GM21717 (cell line): ENCODE data around the gene LCN15.
"Not testable (repeated sequence)": the region's sequence is repeated elsewhere in the genome, so short reads cannot be mapped to it uniquely, and the experiment has no call there.

Experiments
- ATAC-seq: cut with Tn5 transposase; IDR thresholded peaks from one replicate; pipeline ENCODE4 v1.9.1; 2021; ENCODE audit warnings: mild to moderate bottlenecking, moderate library complexity; ENCODE audit not compliant: unreplicated experiment

The LCN15 gene

DNA sequence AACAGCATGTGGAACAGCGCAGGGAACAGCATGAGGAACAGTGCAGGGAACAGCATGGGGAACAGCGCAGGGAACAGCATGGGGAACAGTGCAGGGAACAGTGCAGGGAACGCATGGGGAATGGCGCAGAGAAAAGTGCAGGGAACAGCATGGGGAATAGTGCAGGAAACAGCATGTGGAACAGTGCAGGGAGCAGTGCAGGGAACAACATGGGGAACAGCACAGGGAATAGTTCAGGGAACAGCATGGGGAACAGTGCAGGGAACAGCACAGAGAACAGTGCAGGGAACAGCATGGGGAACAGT, 8.2 kb downstream of the LCN15 start:
- ATAC-seq, result no peak

DNA sequence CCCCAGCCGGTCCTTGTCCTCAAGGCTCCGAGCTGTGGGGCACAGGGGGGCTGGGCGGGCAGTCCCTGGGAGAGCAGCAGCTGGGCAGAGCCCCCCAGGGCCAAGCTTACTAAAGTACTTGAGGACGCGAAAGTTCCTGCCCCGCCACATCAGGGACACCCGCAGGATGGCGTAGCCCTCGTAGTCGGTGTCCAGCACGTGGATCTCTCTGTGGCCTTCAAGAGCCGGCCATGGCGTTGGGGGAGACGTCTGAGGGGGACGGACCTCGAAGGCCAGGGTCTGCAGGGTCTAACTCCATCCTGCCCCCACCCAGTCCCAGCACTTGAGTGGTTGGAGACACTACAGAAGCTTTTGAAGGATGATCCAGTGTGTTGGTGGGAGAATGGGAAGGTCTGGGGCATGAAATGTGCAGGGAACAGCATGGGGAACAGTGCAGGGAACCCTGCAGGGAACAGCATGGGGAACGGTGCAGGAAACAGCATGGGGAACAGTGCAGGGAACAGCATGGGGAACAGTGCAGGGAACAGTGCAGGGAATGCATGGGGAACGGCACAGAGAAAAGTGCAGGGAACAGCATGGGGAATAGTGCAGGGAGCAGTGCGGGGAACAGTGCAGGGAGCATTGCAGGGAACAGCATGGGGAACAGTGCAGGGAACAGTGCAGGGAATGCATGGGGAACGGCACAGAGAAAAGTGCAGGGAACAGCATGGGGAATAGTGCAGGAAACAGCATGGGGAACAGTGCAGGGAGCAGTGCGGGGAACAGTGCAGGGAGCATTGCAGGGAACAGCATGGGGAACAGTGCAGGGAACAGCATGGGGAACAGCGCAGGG, 8.8 kb downstream of the LCN15 start:
- not testable (repeated sequence) for ATAC-seq

- ATAC-seq, result no peak
These were observed 9.6 kb downstream of the LCN15 start for GRCh38 chr9:136754626-136755301.

DNA sequence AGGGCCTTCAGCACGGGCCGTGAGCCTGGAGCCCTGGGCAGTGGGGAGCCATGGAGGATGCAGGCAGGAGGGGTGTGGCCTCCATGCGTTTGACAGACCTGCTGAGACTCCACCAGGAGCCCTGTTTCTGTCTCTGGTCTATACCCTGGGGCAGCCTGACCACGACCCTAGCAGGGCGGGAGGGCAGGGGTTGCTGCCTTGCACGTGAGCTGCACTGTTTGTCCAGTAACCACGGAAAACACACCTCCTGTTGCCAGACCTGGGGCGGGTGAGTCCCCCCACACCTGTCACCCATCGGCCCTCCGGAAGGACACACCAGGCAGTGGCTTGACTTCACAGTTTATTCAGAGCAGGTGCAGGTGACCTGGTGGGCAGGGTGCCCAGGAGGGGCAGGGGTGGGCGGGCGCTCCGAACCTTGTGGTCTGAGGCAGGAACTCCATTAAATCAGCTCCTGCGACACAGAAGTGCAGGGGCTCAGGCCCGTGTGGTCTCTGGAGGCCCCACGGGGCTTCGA, 10.2 kb downstream of the LCN15 start:
- ATAC-seq, result no peak

- no peak for ATAC-seq
These were observed 10.8 kb downstream of the LCN15 start for GRCh38 chr9:136753371-136754058.

GRCh38 chr9:136751814-136752213, 12.5 kb downstream of the LCN15 start:
- ATAC-seq, result no peak

GRCh38 chr9:136751244-136751643, 13.1 kb downstream of the LCN15 start:
- ATAC-seq, result no peak

DNA sequence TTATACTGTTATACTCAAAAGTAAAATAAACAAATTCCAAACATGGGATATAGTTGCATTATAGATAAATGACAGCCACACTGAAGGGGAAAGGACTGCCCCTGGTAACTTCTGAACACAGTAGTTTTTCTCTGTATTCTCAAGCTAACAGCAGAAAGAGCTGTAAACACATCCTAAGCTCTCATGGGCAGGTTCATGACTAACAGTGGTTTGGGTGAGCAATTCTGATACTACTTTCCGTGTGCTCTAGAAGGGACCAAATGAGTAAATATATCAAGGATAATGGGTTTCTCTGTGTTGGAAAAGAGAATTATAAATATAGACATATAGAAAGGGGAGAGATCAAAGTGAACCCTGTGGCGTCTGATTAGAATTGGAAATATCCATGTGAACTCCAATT, 13.8 kb downstream of the LCN15 start:
- ATAC-seq, result no peak

DNA sequence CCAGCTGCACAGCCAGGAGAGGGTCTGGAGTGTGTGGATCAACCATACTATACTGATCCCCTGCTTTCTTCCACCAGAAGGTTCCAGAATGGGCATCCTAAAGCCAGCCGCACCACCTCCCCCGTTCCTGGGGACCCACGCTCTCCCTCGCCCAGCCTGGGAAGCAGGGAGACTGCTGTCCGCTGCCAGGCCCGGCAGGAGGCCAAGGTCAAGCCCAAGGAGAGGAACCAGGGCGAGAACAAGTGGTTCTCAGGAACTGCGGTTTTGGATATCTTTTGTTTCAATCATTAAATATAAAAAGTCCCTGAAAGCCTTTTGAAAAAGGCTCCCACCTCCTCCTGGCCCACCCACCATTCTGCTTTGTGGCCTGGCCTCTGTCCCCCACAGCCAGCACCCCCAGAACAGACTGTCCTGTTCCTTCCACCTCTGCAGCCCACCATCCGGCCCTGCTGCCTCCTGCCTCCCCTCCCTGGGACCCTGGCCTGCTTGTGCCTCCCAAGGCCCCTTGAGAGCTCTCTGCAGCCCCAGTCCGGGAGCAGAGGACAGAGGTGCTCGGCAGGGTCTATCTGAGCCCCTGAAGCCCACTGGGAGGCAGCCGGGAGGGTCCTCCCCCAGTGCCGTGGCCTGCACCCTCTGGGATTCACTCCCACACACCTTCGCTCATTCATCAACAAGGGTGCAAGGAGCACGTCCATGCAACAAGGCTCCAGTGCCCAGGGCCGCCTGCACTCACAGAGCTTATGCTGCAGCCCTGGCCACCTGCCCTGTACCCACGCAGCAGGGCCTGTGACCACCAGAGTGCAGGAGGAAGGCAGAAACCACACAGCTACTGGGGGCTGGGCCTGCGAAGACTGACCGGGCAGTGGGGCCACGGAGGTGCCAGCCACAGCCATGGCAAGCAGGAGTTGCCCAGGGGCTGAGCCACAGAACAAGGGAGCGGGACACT, 15.4 kb downstream of the LCN15 start:
- ATAC-seq, result no peak

DNA sequence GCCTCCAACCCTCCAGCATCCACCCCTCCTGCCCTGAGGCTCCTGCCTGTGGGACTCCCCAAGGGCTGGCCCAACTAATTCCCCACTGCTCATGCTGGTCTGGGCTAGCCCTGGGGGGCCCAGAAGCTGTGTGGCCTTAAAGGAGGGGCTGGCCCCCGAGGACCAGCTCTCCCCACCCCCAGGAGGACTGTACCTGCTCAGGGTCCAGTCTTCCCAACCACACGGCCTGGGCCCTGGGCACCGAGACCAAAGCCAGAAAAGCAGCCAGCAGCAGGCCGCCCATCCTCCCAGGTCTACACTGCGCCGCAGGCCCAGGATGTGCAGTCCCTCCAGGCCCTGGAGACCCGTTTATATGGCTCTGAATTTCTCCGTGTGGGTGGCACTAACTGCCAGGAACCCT, 16.1 kb downstream of the LCN15 start, which contains the start of gene LCN6:
LCN6 (minus strand) TSS at position 325 of the 400 bp plus-strand sequence; CDS start at position 283, 42 bp downstream.
- ATAC-seq, result no peak

- no peak for ATAC-seq
These were observed 16.9 kb downstream of the LCN15 start for GRCh38 chr9:136747161-136748060.

- no peak for ATAC-seq
These were observed 17.7 kb downstream of the LCN15 start for GRCh38 chr9:136746621-136747020.

GRCh38 chr9:136746155-136746490, 18.2 kb downstream of the LCN15 start:
- ATAC-seq, result no peak

- no peak for ATAC-seq
These were observed 18.7 kb downstream of the LCN15 start for GRCh38 chr9:136745389-136746154.

DNA sequence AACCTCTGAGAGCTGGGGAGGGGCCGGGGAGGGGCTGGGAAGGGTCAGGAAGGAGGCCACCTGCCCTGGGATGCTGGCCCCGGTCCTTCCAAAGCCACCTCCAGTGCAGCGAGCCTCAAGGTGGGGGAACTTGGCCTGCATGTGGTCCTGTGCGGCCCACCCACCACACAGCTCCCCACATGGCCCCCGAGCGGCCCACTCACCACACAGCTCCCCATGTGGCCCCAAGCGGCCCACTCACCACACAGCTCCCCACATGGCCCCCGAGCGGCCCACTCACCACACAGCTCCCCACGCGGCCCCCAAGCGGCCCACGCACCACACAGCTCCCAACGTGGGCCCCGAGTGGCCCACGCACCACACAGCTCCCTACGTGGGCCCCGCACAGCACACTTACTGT, 19.5 kb downstream of the LCN15 start:
- no peak for ATAC-seq

DNA sequence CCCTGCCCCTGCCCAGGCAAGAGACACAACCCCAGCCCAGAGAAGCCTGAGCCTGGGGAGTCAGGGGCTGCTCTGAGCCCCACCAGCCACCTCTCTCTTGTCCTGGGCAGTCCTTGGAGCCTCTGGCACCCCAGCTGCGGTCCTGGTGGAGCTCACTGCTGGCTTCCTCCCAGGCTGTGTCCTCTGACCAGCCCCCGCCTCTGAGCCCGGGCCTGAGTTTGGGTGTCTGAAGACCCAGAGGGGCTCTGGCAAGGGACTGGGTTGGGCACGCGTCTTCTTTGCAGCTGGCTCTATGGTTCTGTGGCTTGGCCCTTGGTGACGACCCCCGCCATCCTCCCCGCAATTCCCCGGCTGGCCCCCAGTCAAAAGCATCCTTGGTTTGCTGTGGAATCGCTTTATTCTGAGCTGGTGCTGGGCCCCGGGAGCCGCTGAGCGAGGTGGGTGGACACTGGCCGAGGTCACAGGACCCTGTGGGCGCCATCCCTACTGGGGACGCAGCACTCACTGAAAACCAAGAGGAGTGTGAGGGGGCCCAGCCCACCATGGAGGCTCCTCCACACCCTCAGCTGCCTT, 20.6 kb downstream of the LCN15 start:
- no peak for ATAC-seq

GRCh38 chr9:136742591-136743391, 21.5 kb downstream of the LCN15 start, which contains the start of gene LCN10:
LCN10 (minus strand) TSS chr9:136742940; CDS start chr9:136742903, 37 bp downstream.
- ATAC-seq, result no peak
